Psoas muscle (tissue), 8 donors: Measurements from ENCODE around the gene MMS19. TPM values are rescaled to one million over a fixed set of nuclear protein-coding genes. Genes with fewer than 3 reads are reported as not detected.
A peak's percentile ranks its signal among the peaks of the same experiment; 100 is the strongest.

Experiments used
- ATAC-seq, 4 donors: fragments of 200-7000 bp; cut with Tn5 transposase; one replicate each; pipeline ENCODE4 v1.9.1; 2020; ENCODE audit warnings: moderate library complexity in 3 of 4, mild to moderate bottlenecking in 2 of 4
- DNase-seq, 2 donors: peaks; one replicate each; pipeline ENCODE4 v3.0.0-alpha.2; 2020
- H3K27ac ChIP-seq: fragments of 200-600 bp; one replicate; pipeline ENCODE4 v1.8.0; 2022
- H3K27me3 ChIP-seq, 3 donors: fragments of 200-600 bp in 1 of 3; one replicate each; pipeline versions ENCODE4 v1.6.1 to v1.8.0; 2013 to 2022; ENCODE audit warnings: low read length in 2 of 3, mild to moderate bottlenecking in 2 of 3, moderate library complexity in 1 of 3; ENCODE audit not compliant: insufficient read depth in 3 of 3
- H3K36me3 ChIP-seq, 2 donors: fragments of 200-600 bp in 1 of 2; one replicate each; pipeline versions ENCODE4 v1.6.1 to v1.8.0; 2013 to 2022; ENCODE audit warnings: low read depth in 1 of 2, mild to moderate bottlenecking in 1 of 2, moderate library complexity in 1 of 2; ENCODE audit not compliant: insufficient read depth in 1 of 2
- H3K4me1 ChIP-seq: fragments of 200-600 bp; one replicate; pipeline ENCODE4 v1.8.0; 2022
- H3K4me3 ChIP-seq: fragments of 200-600 bp; one replicate; pipeline ENCODE4 v1.8.0; 2022; ENCODE audit warnings: mild to moderate bottlenecking
- H3K9me3 ChIP-seq: fragments of 200-600 bp; one replicate; pipeline ENCODE4 v1.8.0; 2022
- CTCF ChIP-seq: fragments of 200-600 bp; IDR thresholded peaks from one replicate; pipeline ENCODE4 v1.8.0; 2022; ENCODE audit warnings: antibody characterized with exemption
- WGBS, 3 donors: extraction: QIAGEN DNeasy Blood & Tissue Kit; methylation state at CpG; one replicate each; pipeline versions ENCODE4 v1.1.6 to v1.1.7; 2013; 5-methylcytosine and 5-hydroxymethylcytosine counted together
- intact Hi-C, 2 donors: fragments of 100-400 bp; cut with DNase I; formaldehyde crosslinking; loops; one replicate each; pipeline versions ENCODE4 v1.11.0 to v1.14.2; 2022
- polyA plus RNA-seq, 3 donors: library from polyadenylated mRNA; stranded (reverse); fragments of 200-250 nt; gene quantifications; one replicate each; pipeline ENCODE4 v1.2.3, GENCODE V29; 2013
- total RNA-seq, 4 donors: library from RNA; stranded (reverse); fragmentation: NEBNext Ultra II Directional in 2 of 4; extraction: Animal tissue kit (Norgen Biotek cat#: 25700) in 2 of 4; gene quantifications; one replicate each; pipeline versions ENCODE4 v1.2.1 to v1.2.4, GENCODE V29; 2021 to 2023
- donor health status: healthy with polysubstance abuse.
- donor health status: DM: no; HTN: no; CAD: no; lungs with moderate emphysema.
- donor health status: Bipolar disorder and iron deficiency.
- donor health status: healthy.
- donor health status: DM: yes; HTN: yes; CAD: no.
- donor health status: DM: no; HTN: no; CAD: no.
- donor health status: DM: no; HTN: no; CAD: no.
- donor health status: DM: yes; HTN: yes; CAD: no.

MMS19 gene
- total and polyA plus RNA-seq, 7 donors, result 29.8 to 47.6 (median 35.1) TPM

GRCh38 chr10:97518301-97519043 lies 20.2 kb upstream of the MMS19 start:
- Histone ChIP-seq H3K9me3 (no peaks in the 10 kb centered on the region), H3K4me3 (no peak overlapping the region), H3K27ac (peak overlapping the region; percentile 27), H3K27me3 (no peaks in the 10 kb centered on the region), H3K4me1 (peaks cover 56% of the 10 kb centered on the region), H3K36me3 (no peaks in the 10 kb centered on the region)
- no peak for TF ChIP-seq CTCF
- WGBS, 3 donors, result 24 to 30% (median 28%) methylated on average over 10 of the region's 10 CpGs
- DNase-seq (no peak), ATAC-seq (peak in 2 of 4 donors; percentile 18 to 20)
- intact Hi-C loops, result no loop called here

- Histone ChIP-seq H3K27ac (peak overlapping the region; percentile 27), H3K27me3 (no peaks in the 10 kb centered on the region), H3K4me1 (peaks cover 62% of the 10 kb centered on the region), H3K4me3 (no peak overlapping the region), H3K36me3 (no peaks in the 10 kb centered on the region), H3K9me3 (no peaks in the 10 kb centered on the region)
- DNase-seq, result no peak
- TF ChIP-seq CTCF, result no peak
- no peak for ATAC-seq
- 47 to 71% (median 55%) methylated on average over 6 of the region's 6 CpGs for WGBS, 3 donors
- intact Hi-C loops, result no loop called here
Measured at GRCh38 chr10:97517778-97518300, 19.6 kb upstream of the MMS19 start.

GRCh38 chr10:97517096-97517750 lies 19.0 kb upstream of the MMS19 start:
- 74 to 83% (median 77%) methylated on average over 14 to 15 of the region's 15 CpGs for WGBS, 3 donors
- DNase-seq (no peak), ATAC-seq (no peak)
- Histone ChIP-seq H3K27me3 (no peaks in the 10 kb centered on the region), H3K27ac (peak overlapping the region; percentile 16), H3K4me3 (no peak overlapping the region), H3K4me1 (peaks cover 63% of the 10 kb centered on the region), H3K9me3 (no peaks in the 10 kb centered on the region), H3K36me3 (no peaks in the 10 kb centered on the region)
- intact Hi-C loops, result no loop called here
- no peak for TF ChIP-seq CTCF

- intact Hi-C loops, result no loop called here
- 45 to 77% (median 53%) methylated on average over 10 of the region's 10 CpGs for WGBS, 3 donors
- ATAC-seq (peak in 1 of 4 donors; percentile 43), DNase-seq (no peak)
- TF ChIP-seq CTCF, result no peak
- Histone ChIP-seq H3K27ac (no peak overlapping the region), H3K4me3 (no peak overlapping the region), H3K27me3 (no peaks in the 10 kb centered on the region), H3K4me1 (peaks cover 51% of the 10 kb centered on the region), H3K36me3 (no peaks in the 10 kb centered on the region), H3K9me3 (no peaks in the 10 kb centered on the region)
Measured at GRCh38 chr10:97515271-97515978, 17.2 kb upstream of the MMS19 start.
